ENCODE results near the gene SLC2A9.

SLC2A9 gene

GRCh38 chr4:10020871-10021652, at the start of gene SLC2A9:
Gene SLC2A9, minus strand, starts transcription at chr4:10021497. Its CDS starts 68 bp downstream, at chr4:10021429.
- peak in 1 of 2 donors; percentile 44 for DNase-seq

DNA sequence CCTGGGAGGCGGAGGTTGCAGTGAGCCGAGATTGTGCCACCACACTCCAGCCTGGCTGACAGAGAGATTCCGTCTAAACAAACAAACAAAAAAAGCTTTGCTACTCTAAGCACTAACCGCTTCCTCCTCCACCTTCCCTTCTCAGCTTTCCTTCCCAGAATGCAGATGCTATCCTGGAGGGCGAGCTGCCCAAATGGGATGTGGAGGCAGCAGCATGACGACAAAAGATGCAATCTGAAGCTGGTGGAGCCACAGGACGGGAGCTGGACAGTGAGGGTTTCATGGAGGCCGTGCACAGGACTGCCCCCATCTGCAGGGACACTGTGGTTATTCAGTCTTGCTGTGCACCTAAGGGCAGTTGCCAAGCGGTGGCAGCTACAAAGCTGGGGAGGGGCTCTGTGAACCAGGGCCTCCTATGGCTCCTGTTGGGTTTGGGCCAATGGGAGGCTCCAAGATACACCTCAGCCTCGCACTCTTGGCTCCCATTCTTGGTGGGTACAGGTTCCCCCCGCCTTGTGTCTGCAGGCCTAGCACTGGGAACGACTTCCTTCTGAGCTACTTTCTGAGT, 47.9 kb upstream of the SLC2A9 start:
- DNase-seq: no peak

DNA sequence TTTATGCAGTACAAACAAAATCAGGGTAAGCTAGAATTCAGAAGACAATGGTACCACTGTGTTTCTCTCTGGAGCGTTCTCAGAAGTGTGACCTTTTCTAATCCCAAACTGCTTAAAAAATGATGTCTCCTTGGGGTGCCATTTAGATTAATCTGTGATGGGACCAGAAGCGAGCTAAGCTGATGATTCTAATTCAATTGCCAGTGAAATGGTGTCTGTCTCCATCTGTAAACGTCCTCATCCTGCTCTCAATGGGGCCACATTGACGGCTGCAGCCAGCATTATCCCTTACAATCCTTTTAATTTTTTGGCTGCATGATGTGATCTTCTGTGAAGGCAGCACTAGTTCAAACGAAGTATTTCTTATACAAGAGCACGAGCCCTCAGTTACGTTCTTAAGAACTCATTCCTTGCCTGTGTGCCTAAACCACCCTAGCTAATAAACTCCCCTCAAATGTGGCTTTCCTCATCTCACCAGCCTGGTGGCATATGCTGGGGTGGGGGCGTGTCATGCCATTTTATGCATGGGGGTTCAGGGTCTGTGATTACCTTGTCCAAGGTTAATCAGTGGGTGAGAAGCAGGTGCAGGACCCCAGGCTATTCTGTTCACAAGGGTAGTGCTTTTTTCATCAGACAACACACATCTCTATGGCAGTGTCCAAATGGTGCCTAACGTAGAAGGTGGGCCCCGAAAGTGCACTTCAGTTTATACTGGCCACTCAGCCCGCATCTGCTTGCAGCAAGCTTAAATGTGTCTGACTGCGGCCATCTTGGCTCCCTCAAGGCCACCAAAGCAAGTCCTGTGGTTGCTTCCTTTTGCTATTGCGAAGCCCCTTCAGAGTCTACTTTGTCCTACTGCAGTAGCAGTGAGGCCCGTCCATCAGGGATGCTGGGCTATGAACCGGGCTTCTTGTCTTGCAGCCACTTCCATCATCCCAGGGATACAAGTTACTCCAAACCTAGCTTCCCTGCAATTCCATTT, 45.7 kb upstream of the SLC2A9 start:
- DNase-seq: no peak

DNA sequence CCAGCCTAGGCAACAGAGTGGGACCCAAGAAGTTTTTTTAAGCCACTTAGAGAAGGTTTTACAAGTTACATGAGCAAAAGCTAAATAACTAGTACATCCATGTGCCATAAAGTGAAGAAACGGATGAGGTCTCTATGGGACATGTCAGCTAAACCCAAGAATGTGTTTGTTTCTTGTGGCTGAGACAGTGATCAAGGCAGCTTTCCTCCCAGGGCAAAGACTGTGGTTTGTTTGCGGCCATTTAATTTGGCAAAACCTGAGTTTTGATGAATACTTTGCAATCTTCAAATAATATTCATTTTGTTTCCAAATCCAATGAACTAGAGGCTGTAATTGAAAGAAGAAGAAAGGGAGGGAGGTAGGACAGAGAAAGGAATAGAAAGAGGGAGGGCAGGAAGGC, 44.9 kb upstream of the SLC2A9 start:
- DNase-seq: no peak

GRCh38 chr4:10063544-10064300, 42.4 kb upstream of the SLC2A9 start:
- peak; percentile 16 to 21 for DNase-seq

GRCh38 chr4:10061650-10062415, 40.5 kb upstream of the SLC2A9 start:
- no peak for DNase-seq

DNA sequence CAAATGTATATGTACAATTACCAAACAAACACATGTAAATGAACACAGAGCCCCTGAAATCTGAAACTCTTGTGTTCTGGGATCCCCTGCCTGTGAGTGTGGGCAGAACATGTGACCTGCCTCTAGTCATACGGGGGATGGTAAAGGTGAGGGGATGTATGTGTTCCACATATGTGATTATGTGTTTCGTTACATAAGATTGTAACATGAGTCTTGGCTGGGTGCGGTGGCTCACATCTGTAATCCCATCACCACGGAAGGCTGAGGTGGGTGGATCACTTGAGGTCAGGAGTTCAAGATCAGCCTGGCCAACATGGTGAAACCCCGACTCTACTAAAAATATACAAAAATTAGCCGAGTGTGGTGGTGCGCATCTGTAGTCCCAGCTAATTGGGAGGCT, 37.1 kb upstream of the SLC2A9 start:
- no peak for DNase-seq

DNA sequence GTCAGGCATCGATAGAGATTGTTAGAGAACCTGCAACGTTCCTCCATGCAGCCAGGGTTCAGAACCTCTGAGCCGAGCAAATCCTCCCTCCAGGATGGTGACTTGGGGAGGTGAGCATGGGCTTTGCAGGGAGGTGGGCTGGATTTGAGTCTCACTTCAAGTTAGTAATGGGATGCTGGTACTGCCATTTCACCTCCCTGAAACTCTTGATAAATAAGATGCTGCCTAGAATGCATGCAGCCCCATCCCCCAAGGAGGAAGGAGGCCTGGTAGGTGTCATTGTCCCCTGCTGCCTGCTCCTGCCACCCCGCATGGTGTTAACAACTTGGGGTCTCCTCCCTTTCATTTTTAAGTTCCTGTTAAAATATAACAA, 35.7 kb upstream of the SLC2A9 start:
- no peak for DNase-seq

DNA sequence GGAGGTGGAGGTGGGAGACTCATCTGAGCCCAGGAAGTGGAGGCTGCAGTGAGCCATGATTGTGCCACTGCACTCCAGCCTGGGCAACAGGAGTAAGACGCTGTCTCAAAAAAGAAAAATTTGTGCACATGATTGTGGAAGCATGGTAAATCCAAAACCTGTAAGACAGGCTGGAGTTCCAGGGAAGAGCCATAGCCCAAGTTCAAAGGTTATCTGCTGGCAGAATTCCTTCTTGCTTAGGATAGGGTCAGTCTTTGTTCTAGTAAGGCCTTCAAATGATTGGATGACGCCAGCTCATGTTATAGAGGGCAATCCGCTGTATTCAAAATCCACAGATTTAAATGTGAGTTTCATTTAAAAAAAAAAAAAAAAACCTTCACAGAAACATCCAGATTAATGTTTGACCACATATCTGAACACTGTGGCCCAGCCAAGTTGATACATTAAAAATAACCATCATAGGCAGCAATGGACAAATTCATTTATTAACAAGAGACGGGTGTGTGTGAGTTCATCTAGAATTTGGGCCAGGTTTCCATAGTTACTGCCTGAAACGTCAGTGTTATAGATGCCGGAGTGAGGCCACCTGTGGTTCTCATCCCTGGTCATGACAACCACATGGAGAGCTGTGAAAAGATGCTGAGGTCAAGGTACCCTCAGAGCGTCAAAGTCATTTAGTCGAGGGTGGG, 35.2 kb upstream of the SLC2A9 start:
- no peak for DNase-seq

DNA sequence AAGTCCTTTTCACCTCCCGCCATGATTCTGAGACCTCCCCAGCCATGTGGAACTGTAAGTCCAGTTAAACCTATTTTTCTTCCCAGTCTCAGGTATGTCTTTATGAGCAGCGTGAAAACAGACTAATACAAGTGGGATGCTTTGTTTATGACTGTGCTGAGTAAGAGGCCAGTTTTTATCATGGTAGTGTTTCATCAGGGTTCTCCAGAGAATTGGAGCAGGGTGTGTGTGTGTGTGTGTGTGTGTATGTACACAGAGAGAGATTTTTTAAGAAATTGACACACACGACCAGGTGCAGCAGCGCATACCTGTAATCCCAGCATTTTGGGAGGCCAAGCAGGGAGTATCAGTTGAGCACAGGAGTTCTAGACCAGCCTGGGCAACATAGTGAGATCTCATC, 34.6 kb upstream of the SLC2A9 start:
- DNase-seq: no peak

GRCh38 chr4:10054571-10055041, 33.3 kb upstream of the SLC2A9 start:
- no peak for DNase-seq

GRCh38 chr4:10053635-10054453, 32.5 kb upstream of the SLC2A9 start:
- no peak for DNase-seq

DNA sequence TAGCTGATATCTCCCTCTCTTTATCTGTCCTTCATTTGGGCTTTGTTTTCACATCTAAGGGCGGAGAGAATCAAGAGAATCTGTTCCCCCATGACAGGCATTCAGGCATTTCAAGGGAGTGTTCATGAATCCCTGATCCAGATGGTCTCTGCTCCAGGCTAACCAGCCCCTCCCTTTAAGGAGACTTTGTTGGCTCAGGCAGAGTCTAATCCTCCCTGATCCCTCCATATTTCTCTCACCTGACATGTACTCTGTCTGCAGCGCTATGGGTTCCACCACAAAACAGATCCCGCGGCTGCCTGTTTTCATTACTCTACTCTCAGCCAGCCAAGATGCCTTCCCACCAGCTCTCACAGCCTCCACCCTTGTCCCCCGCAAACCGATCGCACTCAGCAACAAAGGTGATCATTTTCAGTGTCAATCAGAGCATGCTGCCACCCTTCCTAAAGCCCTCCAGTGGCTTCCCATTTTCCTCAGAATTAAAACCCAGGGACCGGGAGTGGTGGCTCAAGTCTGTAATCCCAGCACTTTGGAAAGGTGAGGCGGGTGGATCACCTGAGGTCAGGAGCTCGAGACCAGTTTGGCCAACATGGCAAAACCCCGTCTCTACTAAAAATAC, 30.3 kb upstream of the SLC2A9 start:
- no peak for DNase-seq

GRCh38 chr4:10050721-10051120, 29.4 kb upstream of the SLC2A9 start:
- DNase-seq: no peak

DNA sequence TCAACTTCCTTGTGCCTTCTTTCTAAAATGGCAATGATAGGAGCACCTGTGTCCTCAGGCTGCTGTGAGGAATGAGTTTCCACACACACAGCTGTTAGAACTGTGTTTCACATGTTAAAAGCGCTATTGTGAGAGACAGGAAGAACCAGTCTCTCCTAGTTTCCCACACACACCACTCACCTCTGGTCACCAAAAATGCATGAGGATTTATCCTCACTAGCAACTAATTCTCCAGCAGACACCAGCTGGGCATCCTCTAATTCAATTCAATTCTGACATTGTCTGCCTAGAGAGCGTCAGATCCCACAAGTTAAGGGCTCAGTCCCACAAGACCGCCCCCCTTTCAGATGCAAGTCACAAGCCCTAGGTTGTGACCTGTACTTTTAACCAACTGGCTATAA, 29.0 kb upstream of the SLC2A9 start:
- DNase-seq: no peak

GRCh38 chr4:10048941-10049697, 27.8 kb upstream of the SLC2A9 start:
- DNase-seq: no peak

DNA sequence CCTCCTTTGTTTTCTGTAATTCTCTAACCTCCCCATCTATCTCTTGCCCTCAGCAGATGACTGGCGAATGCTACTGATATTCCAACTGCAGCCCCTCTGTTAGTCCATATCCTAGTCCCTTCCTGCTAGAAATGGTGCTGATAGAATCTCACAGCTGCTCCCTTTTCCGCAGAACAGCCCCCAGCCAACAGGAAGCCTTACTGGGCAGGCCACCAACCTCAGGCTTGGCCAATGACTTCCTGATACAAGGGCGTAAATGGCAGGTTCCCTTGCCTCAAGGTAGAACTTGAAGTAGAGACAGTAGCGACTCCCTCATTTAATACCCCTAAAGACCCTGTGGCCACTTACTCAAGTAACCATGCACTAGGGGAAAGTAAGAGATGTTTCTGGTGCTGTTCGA, 26.7 kb upstream of the SLC2A9 start:
- DNase-seq: no peak

GRCh38 chr4:10046471-10046870, 25.2 kb upstream of the SLC2A9 start:
- no peak for DNase-seq

DNA sequence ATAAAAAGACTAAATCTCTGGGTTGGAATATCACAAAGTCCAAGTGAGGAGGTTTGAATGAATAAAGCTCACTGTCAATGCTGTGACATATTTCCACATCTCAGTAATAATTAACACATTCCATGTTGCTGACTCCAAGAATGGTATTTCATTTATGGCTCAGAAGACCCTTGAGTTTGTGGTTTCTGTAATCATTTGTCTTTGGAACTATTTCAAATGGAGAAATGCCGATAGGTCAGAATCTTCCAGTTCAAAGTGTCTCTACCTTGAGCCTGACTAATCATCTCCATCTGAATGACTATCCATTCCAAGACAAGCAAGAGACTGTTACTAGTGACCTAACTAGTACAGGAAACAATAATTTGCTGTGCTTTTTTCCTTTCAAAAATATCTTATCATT, 24.2 kb upstream of the SLC2A9 start:
- DNase-seq: no peak
